ENCODE results near the gene EIF4A2.

The EIF4A2 gene

GRCh38 chr3:186772701-186773417 is 10.5 kb upstream of the EIF4A2 start:
- H3K27me3 Mint-ChIP-seq: no peaks in the 10 kb centered on the region
- H3K4me3 Mint-ChIP-seq: peak overlapping the region; percentile 92
- no peaks in the 10 kb centered on the region for H3K36me3 Mint-ChIP-seq
- no peaks in the 10 kb centered on the region for H3K9me3 Mint-ChIP-seq
- peak overlapping the region; percentile 95 for H3K27ac Mint-ChIP-seq
- H3K4me1 Mint-ChIP-seq: peaks cover 19% of the 10 kb centered on the region

- Mint-ChIP-seq H3K9me3 (no peaks in the 10 kb centered on the region), H3K4me1 (peaks cover 19% of the 10 kb centered on the region), H3K27ac (no peak overlapping the region), H3K36me3 (no peaks in the 10 kb centered on the region), H3K4me3 (no peak overlapping the region), H3K27me3 (no peaks in the 10 kb centered on the region)
Measured at GRCh38 chr3:186775999-186776398, 7.4 kb upstream of the EIF4A2 start.

- no peaks in the 10 kb centered on the region for H3K9me3 Mint-ChIP-seq
- peaks cover 6% of the 10 kb centered on the region for H3K36me3 Mint-ChIP-seq
- peaks cover 7% of the 10 kb centered on the region for H3K4me1 Mint-ChIP-seq
- H3K27me3 Mint-ChIP-seq: no peaks in the 10 kb centered on the region
- H3K4me3 Mint-ChIP-seq: no peak overlapping the region
- no peak overlapping the region for H3K27ac Mint-ChIP-seq
Measured at GRCh38 chr3:186779204-186779603, 4.2 kb upstream of the EIF4A2 start.

DNA sequence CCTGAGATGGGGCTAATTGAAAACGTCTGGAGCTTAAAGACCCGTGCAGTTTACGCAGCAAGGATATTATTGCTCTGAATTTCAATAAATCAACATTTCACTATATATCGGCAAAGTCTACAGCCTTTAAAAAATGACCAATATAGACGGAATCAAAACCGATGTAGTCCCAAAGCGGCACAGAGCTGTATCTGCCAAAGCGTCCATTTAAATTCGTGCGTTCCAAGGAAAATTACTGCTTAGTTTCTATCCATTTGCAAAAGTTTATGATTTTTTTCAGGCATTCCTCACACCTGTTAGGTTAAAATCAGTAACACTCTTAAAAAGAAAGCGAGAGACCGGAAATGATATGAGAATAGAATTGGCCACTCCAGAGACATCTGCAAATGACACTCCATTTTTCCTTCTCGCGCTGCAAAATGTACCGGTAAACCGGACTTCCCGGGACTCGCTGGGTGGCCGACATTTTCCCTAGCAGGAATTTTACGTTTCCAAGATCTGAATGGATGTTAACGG is 777 bp upstream of the EIF4A2 start:
- H3K4me3 Mint-ChIP-seq: peak overlapping the region; percentile 97
- peaks cover 30% of the 10 kb centered on the region for H3K4me1 Mint-ChIP-seq
- H3K27ac Mint-ChIP-seq: peak overlapping the region; percentile 98
- no peaks in the 10 kb centered on the region for H3K9me3 Mint-ChIP-seq
- no peaks in the 10 kb centered on the region for H3K27me3 Mint-ChIP-seq
- peaks cover 35% of the 10 kb centered on the region for H3K36me3 Mint-ChIP-seq

- H3K9me3 Mint-ChIP-seq: no peaks in the 10 kb centered on the region
- H3K4me1 Mint-ChIP-seq: peaks cover 44% of the 10 kb centered on the region
- H3K36me3 Mint-ChIP-seq: peaks cover 47% of the 10 kb centered on the region
- peak overlapping the region; percentile 97 for H3K4me3 Mint-ChIP-seq
- H3K27ac Mint-ChIP-seq: peak overlapping the region; percentile 98
- H3K27me3 Mint-ChIP-seq: no peaks in the 10 kb centered on the region
Measured at GRCh38 chr3:186783731-186784515, 546 bp downstream of the EIF4A2 start.

GRCh38 chr3:186784820-186785494 is 1.6 kb downstream of the EIF4A2 start:
- no peaks in the 10 kb centered on the region for H3K9me3 Mint-ChIP-seq
- no peaks in the 10 kb centered on the region for H3K27me3 Mint-ChIP-seq
- peak overlapping the region; percentile 98 for H3K27ac Mint-ChIP-seq
- peaks cover 51% of the 10 kb centered on the region for H3K36me3 Mint-ChIP-seq
- peaks cover 47% of the 10 kb centered on the region for H3K4me1 Mint-ChIP-seq
- H3K4me3 Mint-ChIP-seq: peak overlapping the region; percentile 97

- Mint-ChIP-seq H3K27ac (peak overlapping the region; percentile 98), H3K4me1 (peaks cover 47% of the 10 kb centered on the region), H3K36me3 (peaks cover 51% of the 10 kb centered on the region), H3K27me3 (no peaks in the 10 kb centered on the region), H3K9me3 (no peaks in the 10 kb centered on the region), H3K4me3 (peak overlapping the region; percentile 97)
Measured at GRCh38 chr3:186785495-186786018, 2.2 kb downstream of the EIF4A2 start.

DNA sequence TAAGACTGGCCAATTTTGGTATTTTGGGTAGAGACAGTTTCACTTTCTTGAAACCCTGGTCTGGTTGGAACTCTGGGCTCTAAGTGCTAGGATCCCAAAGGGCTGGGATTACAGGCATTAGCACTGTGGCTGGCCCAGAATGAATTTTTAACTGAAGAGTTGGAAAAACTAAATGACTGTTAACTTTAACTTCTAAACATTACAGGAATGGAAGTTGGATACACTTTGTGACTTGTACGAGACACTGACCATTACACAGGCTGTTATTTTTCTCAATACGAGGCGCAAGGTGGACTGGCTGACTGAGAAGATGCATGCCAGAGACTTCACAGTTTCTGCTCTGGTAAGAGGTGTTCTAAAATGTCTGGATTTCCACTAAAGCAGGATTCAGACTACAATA is 3.5 kb downstream of the EIF4A2 start:
- H3K27ac Mint-ChIP-seq: peak overlapping the region; percentile 98
- no peaks in the 10 kb centered on the region for H3K27me3 Mint-ChIP-seq
- H3K36me3 Mint-ChIP-seq: peaks cover 53% of the 10 kb centered on the region
- H3K4me3 Mint-ChIP-seq: peak overlapping the region; percentile 97
- H3K4me1 Mint-ChIP-seq: peaks cover 50% of the 10 kb centered on the region
- no peaks in the 10 kb centered on the region for H3K9me3 Mint-ChIP-seq

GRCh38 chr3:186787642-186788481 is 4.5 kb downstream of the EIF4A2 start:
- H3K36me3 Mint-ChIP-seq: peaks cover 53% of the 10 kb centered on the region
- H3K4me1 Mint-ChIP-seq: peaks cover 44% of the 10 kb centered on the region
- no peaks in the 10 kb centered on the region for H3K9me3 Mint-ChIP-seq
- peak overlapping the region; percentile 98 for H3K27ac Mint-ChIP-seq
- H3K4me3 Mint-ChIP-seq: peak overlapping the region; percentile 97
- H3K27me3 Mint-ChIP-seq: no peaks in the 10 kb centered on the region

DNA sequence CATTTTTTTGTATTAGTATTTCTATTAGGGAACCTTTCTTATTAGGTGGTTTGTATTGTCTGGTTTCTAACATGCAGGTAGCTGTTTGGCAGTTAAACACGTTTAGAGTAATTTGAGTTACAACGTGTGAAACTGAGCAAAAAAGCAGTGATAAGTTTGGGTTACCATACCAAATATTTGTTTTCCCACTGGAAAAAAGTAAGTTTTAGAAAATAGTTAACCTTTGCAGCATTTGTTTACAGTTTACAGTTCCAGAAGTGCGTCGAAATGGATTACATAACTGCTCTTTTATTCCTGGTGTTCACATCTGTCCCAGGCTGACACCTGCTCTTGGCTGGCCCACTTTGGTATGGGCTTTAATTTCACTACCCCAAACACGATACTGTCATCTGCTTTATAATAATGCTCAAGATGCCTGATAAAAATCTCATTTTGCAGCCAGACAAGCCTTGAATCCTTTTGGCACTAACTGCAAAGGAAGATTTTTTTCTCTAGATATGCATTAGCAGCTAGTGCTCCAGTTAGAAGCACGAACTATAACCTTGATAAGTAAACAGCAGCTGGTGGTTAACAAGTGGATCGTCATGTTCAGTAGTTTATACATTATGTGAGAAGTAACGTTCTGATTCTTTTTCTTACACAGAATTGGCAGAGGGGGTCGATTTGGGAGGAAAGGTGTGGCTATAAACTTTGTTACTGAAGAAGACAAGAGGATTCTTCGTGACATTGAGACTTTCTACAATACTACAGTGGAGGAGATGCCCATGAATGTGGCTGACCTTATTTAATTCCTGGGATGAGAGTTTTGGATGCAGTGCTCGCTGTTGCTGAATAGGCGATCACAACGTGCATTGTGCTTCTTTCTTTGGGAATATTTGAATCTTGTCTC is 5.3 kb downstream of the EIF4A2 start:
- no peaks in the 10 kb centered on the region for H3K27me3 Mint-ChIP-seq
- H3K4me1 Mint-ChIP-seq: peaks cover 44% of the 10 kb centered on the region
- H3K27ac Mint-ChIP-seq: peak overlapping the region; percentile 98
- peaks cover 52% of the 10 kb centered on the region for H3K36me3 Mint-ChIP-seq
- H3K9me3 Mint-ChIP-seq: no peaks in the 10 kb centered on the region
- H3K4me3 Mint-ChIP-seq: peak overlapping the region; percentile 97

- Mint-ChIP-seq H3K27me3 (no peaks in the 10 kb centered on the region), H3K27ac (peak overlapping the region; percentile 71), H3K9me3 (no peaks in the 10 kb centered on the region), H3K4me3 (peak overlapping the region; percentile 39), H3K4me1 (peaks cover 44% of the 10 kb centered on the region), H3K36me3 (peaks cover 48% of the 10 kb centered on the region)
Measured at GRCh38 chr3:186789554-186790260, 6.3 kb downstream of the EIF4A2 start.

GRCh38 chr3:186790261-186790981 is 7.0 kb downstream of the EIF4A2 start:
- peak overlapping the region; percentile 71 for H3K27ac Mint-ChIP-seq
- H3K36me3 Mint-ChIP-seq: peaks cover 41% of the 10 kb centered on the region
- H3K4me1 Mint-ChIP-seq: peaks cover 40% of the 10 kb centered on the region
- H3K4me3 Mint-ChIP-seq: peak overlapping the region; percentile 39
- no peaks in the 10 kb centered on the region for H3K27me3 Mint-ChIP-seq
- H3K9me3 Mint-ChIP-seq: no peaks in the 10 kb centered on the region

- Mint-ChIP-seq H3K9me3 (no peaks in the 10 kb centered on the region), H3K27me3 (no peaks in the 10 kb centered on the region), H3K4me1 (peaks cover 19% of the 10 kb centered on the region), H3K4me3 (no peak overlapping the region), H3K27ac (no peak overlapping the region), H3K36me3 (peaks cover 15% of the 10 kb centered on the region)
Measured at GRCh38 chr3:186798239-186798874, 15.0 kb downstream of the EIF4A2 start.
